ENCODE data around the gene AMPD3.

The AMPD3 gene

DNA sequence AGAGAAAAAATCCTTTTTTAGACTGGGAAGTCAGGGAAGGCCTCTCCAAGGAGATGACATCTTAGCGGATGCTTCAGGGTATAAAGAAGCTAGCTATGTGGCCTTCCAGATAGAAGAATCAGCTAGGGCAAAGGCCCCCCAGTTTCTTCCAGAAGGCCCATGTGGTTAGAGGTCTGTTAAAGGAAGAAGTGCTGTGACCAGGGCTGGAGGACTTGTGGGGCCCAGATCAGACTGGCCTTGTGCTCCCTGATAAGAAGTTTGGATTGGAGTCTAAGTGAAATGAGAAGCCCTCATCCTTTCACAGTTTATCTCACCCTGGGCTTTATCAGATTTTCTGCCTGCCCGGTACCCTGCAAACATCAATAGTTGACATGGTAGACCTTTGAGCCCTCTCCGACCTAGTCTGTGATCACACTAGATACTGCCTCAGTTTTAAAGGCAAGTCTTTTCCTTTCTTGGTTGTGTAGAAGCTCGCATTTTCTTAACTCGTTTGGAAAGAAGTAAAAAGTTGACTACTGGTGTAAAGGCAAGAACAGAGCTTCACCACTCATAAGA lies 7.8 kb downstream of the AMPD3 start:
- no peak for DNase-seq

DNA sequence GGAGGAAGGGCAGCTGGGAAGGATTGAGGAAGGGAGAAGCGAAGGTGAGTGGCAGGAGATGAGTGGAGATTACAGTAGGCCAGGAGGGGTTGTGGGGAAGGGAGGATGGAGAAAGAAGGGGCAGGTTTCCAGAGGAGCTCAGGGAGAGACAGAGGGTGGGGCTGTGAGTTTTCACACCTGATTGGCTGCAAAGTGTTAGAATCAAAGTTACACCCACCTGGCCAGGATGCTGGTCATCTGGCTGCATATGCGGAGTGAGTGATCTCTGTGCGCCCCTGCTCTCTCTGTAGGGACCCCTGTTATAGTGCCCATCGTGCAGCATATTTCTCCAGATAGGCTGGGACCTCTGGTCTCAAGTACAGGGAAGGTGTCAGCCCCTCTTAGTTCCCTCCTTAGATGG lies 18.3 kb downstream of the AMPD3 start:
- DNase-seq = no peak

DNA sequence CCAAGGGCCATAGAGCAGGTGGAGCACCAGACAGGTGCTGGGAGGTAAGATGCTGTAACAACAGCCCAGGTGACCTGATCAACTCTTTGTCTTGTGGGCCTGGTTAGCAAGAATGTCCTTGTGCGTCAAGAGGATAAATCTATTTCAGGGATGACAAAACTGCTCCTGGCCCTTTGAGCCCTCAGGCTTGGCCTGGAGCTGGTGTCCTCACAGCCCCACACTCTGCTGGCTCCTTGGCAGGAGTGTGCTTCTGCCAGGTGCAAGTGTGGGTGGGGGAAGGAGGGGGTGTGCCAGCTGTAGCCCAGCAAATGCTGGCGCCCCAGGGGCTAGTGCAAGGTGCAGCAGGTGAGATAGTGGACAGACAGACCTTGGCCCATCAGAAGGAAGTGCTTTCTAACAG lies 19.5 kb downstream of the AMPD3 start:
- no peak for DNase-seq

DNA sequence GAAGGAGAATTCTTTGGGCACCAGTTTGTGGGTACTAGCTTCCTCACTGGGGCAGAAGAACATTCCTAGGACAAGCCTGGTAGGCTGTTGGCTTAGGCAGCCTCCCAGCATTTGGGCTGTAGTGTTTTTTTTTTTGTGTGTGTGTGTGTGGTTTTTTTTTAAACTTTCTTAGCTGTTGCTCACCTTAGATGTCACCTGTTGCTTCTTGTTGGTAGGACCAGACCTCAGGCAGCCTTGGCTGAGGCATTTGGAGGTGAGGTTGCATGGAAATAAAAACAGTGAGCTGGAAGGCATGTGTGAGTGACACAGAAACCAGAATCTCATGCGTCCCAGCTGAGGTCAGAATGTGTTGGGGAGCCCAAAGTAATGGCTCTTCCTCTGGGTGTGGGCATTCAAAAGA lies 21.3 kb downstream of the AMPD3 start:
- no peak for DNase-seq

DNA sequence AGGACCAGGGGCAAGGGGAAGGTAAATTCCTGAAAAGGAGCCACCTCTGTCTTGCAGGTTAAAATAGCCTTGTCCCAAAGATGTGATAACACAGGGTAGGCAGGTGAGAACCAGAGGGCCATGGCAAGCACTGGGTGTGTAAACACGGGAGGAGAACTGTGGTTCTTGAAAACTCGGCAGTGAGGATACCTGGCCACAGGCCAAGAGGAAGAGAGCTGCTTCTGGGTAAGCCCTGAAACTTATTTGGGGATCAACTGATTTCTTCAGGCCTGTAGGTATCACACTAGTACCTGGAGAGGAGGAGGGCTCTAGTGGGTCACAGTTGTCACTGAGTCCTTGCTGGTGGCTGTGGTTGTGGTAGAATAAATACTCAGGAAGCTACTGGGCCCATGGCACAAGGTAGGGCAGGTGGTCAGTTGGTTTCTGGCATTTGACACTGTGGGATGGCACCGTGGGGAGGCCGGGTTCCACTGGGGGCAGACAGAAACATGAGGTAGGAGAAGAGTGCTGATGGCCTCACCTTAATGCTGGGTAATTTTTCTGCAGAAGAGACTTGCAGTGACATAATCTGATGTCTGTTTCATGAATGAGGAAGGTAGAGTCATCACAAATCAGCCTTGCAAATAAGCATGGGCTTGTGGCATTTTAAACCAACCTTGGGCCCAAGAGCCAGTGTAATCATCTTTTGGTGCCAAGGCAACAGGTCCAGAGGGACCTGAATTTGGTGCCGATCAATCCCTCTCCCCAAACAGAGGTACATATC lies 22.0 kb downstream of the AMPD3 start:
- DNase-seq = no peak

DNA sequence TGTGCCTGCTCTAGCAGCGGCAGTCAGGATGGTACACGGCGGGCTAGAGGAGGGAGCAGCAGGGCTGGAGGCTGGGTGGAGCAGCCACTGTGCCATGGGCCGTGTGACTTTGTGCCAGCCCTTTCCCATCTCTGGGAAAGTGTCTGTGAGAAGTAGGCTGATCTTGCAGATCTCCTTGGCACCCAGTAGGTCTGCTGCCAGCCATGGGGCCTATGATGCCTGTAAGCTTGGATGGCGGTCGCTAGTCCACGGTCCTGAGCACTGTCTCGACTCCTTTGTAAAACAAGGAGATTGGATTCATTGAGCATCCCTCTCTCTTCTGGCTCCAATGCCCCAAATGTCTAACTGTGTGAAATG lies 22.6 kb downstream of the AMPD3 start:
- no peak for DNase-seq

DNA sequence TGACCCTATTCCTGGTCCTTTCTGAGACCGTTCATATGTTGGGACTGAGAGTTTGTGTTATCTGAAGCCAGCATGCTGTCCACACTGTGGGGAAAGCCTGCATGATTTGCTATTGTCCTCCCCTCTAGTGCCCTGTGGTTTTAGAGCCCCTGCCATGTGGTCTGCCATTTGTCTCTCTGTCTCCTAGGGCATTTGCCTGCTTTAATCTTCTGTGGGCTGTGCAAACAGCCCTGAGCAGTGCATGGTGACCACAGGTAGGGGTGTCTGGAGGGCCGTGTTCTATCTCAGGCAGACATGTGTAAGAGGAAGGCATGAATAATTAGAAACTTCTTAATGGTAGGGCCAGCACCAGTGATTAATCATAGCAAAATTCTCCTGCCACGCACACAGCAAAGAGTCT lies 23.0 kb downstream of the AMPD3 start:
- no peak for DNase-seq

DNA sequence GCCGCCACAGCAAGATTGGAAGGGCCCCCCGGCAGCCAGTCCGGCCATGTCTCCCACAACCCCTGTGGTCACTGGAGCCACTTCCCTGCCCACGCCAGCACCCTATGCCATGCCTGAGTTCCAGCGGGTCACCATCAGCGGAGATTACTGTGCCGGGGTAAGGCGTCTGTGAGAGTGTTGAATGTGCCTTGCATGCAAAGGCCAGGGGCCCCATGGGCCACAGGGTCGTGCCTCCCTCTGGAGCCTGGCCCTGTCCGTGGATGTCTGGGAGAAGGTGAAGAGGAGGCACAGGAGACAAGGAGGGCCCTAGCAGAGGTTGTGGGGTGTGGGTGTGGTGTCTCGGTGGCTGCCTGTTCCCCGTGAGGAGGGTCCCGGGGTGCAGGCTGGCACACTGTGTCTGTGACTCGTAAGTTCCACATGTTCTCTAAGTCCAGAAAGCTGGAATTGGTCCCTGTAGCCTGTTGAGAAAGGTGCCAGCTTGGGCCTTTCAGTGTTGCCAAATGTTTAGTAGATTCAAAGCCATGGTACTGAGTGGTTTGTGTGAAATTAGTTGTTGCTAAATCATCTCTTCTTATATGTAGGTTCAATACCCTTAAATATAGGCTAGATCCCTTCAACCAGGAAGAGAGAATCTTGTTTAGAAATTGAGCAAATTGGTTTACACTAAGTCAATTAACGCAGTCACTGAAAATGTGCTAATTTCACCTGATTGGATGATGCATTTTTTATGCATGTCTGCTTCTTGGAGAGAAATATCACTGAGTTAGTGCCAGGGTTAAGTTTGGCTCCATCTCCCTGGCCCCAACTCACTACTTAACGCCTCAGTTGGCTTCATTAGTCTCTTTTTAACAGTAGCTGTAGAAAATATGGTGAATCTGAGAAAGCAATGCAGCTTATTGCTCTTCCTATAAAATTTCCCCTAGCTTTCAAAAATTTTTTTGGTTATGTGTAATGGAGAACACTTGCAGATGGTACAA lies 23.8 kb downstream of the AMPD3 start:
- no peak for DNase-seq

DNA sequence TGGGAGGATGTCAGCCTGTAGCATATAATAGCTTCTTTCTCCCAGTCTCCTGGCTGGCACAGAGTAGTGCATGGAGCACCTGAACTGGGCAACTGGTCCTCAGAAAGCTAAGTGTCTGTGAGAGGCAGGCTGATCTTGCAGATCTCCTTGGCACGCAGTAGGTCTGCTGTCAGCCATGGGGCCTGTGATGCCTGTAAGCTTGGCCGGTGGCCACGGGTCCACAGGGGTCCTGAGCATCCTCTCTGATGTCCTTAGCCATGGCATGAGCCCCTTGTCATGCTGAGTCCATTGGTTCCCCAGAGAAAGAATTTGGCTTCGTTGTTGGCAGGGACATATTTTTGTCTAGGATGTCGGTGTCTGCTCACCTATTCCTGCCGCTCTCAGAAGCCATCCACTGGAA lies 25.0 kb downstream of the AMPD3 start:
- no peak for DNase-seq

DNA sequence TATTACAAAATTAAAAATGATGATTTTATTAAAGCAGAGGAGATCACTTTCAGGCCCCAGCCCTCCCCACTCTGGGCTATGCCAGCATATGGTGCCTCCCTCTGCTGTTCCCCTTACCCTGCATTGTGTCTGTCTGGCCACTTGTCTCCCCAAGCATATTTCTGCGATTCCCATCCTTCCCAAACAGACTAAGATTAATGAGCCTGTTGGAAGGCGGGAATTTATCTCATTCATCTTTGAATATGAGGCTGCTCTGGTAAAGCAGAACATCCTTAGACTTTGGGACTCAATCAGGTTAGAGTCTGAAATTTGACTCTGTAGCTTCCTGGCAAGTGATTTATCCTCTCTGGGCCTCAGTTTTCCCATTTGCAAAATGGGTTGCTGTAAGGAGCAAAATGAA lies 25.7 kb downstream of the AMPD3 start:
- DNase-seq = no peak

DNA sequence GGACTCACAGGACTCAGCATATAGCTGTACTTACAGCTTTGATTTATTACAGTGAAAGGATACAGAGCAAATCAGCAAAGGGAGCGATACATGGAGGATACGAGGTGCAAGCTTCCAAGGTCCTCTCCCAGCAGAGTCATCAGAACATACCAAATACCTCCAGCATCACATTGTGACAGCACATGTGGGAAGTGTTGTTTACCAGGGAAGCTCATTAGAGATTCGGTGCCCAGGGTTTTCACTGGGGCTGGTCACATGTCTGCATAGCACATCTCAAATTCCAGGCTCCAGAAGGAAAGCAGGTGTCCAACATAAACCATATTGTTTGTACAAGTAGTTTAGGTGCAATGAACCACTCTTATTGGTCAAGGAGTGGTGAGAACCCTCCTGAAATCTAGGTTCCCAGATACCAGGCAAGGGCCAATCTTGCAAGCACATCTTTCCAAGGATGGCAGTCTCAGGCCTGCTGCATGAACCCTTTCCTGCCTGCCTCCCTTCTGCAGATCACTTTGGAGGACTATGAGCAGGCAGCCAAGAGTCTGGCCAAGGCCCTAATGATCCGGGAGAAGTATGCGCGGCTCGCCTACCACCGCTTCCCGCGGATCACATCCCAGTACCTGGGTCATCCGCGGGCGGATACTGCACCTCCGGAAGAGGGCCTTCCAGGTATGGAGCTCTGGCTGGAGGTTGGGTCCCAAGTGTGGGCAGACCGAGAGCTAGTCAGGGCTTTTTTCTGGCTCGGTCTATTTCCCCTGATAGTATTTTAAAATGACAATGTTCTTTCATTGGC lies 26.7 kb downstream of the AMPD3 start:
- no peak for DNase-seq

DNA sequence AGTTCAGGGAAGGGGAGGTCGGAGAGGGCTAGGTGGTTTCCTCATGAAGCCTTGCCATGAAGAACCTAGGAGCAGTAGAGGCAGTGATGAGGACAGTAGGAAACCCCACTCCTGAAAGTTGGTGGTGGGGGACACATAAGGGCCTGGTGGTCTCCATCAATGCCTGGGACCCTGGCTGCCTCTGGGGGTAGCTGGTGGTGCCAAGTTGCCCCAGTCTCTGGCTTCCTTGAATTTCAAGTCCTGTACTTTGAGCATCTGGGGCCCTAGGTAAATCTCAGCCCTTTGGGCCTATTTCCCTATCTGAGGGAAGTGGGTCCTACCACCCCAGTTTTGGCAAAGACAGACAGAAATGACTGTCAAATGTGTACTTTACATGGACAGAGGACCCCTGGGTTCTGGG lies 28.1 kb downstream of the AMPD3 start:
- DNase-seq = no peak

DNA sequence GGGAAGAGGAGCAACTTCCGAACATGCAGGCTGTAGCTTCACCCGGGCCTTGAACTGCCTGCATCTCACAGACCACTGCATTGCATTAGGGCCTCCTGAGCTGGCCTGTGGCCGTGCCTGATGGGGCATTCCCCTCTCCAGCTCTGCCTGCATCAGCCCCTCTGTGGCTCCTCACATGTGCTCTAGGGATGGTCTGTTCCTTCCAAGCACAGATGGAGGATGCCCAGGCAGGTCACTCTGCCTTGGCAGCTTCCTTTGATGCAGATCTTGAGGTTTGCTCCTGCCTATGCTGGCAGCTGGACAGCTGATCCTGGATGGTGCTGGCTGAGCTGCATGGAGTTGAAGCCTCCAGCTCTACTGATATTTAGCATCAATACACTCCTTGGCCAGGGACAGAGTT lies 28.5 kb downstream of the AMPD3 start:
- no peak for DNase-seq

DNA sequence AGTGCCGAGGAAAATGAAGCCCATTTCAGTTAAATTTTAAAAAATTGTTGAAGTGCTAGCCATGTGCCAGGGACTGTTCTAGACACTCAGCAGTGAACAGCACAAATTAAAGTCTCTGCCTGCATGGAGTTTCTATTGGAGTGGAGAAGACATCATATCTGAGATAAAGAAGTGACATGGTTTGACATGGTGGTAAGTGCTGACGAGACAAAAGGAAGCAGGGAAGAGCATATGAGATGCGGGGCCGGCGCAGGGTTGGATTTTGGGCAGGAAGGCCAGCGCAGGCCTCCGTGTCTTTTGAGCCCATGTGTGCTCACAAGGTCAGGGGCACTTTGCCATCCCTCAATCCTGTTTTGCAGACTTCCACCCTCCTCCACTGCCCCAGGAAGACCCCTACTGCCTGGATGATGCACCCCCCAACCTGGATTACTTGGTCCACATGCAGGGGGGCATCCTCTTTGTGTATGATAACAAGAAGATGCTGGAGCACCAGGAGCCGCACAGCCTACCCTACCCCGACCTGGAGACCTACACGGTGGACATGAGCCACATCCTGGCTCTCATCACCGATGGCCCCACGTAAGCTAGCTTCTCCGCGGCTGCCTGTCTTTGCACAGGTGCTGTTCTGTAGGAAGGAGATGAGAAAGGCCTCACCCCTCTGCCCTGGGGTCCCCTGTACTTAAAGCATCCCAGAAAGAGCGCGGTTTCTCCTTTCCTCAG lies 29.6 kb downstream of the AMPD3 start:
- DNase-seq = no peak

DNA sequence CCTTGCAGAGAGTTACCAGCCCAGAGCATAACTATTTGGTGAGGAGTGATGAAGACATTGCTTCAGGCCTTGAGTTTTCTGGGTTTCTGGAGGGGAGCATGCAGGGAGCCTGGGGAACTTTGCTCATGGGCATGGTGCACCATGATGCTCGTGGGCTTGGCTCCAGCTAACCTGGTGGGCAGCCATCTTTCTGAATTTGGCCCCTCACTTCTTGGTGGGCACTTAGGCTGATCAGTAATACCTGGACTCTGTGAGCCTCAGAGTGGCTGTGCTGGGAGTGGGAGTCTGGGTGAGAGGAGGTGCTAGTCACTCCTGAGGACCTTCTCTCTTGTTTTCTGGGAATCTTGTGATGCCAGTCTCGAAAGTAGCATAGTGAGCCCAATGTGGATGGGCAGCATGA lies 30.6 kb downstream of the AMPD3 start:
- no peak for DNase-seq

DNA sequence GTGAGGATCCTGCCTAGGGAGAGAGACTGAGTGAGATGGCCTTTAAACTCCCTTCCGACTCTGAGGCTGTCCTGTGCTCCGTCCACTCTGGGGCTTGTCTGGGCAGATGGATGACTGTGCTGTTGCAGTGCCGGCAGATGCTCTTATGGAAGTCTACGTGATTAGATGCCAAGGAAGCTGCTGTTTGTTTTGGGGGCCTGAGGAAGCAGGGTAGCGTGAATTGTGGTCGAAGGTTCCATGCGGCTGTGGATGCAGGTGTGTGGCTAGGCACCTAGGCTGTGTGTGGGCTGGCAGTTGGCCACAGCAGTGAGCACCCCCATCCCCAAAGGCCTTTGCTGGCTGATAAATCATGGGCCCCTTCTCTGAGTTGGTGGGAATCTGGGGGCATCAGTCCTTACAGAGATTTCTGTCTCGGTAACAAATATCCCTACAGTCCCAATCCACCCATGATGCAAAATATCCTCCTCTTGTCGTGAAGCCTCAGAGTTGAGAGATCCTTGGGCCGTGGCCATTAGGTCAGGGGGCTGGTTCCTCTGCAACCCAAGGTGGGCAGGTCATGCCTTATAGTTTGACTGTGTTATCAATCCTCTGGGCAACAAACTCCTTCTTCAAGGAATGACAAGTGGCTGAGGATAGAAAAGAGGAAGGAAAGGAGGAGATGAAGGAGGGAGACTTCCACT lies 31.2 kb downstream of the AMPD3 start:
- no peak for DNase-seq

DNA sequence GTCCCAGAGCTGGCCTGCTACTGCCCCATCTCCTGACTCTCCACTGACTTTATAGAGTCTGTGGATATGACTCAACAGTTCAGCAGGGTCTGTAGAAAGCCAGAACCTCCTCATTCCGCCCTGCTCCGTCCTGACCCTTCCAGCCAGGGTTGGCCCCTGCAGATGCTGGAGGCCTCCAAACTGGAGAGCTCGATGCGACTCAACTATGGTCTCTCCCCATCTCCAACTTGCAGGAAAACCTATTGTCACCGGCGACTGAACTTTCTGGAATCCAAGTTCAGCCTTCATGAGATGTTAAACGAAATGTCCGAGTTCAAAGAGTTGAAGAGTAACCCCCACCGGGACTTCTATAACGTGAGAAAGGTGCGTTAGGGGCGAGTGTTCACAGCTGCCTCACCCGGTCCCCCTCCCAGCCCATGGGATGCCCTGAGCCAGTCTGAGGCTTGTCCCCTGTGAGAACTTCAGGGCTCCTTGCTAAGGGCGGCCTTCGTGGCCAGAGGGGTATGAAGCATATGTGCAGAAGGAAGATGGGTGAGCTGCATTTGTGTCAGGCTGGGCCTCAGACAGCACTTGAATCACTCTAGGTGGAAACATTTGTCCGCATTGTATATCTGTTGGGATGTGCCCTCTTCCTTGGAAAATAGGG lies 32.1 kb downstream of the AMPD3 start:
- no peak for DNase-seq

DNA sequence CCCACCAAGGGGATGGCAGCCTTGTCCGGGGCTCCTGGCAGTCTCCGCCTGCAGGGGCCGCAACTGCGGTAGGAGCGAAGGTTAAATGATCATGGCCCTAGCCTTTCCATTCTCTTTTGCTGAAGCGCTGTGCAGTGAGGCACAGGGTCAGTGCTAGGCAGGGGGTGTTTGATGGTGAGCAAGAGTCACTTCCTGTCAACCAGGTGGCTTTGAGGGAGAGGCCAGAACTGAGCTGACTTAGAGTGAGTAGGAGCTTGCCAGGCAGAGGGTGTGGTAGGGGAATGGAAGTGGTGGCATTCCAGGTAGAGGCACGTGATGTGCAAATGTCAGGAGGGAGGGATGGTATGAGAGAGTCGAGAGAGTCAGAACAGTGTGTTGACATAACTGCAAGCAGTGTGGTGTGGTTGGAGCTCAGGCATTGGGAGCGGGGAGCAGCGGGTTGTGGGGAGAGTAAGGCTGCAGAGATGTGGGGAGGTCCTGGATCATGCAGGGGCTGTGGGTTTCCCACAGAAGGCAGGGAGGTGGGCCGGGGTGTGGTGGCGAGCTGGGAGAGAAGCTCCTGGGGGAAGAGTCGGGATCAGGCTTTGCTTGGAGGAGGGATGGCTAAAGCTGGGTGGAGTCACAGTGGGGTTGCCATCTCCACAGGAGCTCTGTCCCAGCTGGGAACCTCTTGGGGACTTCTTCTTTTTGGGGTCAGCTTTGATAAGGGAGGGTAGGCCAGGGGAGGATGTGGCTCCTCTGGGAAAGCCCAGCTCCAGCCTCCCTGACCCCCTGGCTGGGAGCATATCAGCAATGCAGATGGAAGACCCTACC lies 33.3 kb downstream of the AMPD3 start:
- DNase-seq = no peak

DNA sequence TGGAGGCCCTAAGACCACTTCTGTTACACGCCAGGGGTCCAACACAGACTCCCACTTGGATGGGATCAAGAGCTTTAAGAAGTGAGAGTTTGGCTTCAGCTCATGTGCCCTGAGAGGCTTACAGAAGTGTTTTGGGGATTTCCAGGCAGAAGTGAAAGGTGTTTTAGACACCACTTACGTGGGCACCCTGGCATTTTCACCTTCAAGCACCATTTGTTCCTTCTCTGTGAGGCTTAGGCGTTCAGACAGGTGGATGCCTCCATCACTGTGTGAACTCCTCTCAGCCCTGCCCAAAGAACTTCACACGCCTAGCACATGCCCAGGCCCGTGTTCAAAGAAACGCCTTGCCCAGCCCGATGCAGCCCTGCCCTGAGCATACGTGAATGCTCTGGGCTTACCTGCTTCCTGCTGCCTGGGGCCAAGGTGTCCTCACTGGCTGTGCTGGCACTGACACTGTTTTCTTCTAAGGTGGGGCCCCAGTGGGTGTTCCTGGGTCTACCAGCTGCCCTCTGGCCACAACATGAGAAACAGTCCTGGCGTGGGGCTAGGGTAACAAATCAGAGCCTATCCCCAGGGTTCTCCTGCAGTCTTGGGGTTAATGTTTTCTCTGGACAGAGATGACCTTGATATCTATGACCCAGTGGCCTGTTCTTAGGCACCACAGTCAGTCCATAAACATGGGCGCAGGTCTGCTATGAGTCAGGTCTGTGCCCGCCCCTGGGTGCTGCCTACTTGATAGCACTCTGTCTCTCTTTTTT lies 34.0 kb downstream of the AMPD3 start:
- DNase-seq = no peak

DNA sequence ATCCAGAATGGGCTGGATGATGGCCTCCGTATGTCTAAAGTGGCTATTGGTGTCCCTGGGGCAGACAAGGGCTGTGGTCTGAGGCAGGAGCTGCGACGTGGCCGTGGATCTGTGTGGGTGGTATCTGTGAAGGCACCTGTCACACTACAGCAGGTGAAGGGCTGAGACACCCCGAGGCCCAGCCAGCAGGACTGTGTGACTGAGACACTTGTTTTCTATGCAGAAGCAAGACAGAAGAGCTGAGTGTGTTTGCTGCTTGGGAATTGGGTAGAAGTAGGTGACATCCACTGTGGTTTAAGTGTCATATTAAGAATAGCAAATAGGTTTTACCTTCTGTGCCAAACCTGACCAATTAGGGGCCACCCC lies 35.0 kb downstream of the AMPD3 start:
- DNase-seq = no peak

Data from activated T-cell treated with anti-CD3 and anti-CD28 coated beads, Interleukin-2, amount 50 U/mL, for 1 hour (primary cell).